HG02588 (cell line): ENCODE results near the gene RFC4.
A peak's percentile ranks its signal among the peaks of the same experiment; 100 is the strongest.

ENCODE experiments used
- ATAC-seq: cut with Tn5 transposase; IDR thresholded peaks from one replicate; pipeline ENCODE4 v1.9.1; 2021; ENCODE audit warnings: mild to moderate bottlenecking, moderate library complexity; ENCODE audit not compliant: unreplicated experiment

The RFC4 gene

DNA sequence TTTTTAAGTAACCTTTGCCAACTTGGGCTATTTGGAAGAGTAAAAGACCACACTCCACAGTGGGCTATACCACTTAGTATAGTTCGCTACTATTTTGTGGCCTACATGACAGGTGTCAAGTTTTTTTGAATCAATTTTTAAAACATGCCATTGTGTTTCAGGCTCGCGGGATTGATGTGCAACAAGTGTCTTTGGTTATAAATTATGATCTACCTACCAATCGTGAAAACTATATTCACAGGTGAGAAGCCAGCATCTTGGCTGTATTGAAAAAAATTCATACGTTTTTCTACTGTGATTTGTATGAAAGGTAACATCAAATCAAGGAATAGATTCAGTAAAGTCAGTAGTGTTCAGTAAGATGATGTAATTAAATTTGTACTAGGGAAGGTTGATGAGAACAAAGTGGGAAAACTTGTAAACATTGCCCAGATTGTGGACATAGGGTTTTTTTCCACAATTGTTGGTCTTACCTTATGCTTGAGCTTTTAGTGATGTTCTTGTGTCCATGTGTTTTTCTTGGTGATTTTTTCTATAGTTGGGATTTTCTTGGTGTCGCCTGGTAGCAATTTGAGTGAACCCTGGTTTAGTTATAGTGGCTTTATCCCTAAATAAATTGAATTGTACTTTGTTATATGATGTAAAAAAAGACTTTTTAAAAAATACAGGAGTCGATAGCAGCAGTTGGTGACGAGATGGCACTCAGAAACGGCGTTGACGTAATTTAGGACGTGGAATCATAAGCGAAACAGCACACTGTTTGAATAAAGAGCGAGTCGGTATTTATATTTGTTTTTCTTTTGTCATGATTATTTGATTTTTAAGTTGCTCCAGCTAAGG lies 18.4 kb downstream of the RFC4 start:
- ATAC-seq, result no peak

DNA sequence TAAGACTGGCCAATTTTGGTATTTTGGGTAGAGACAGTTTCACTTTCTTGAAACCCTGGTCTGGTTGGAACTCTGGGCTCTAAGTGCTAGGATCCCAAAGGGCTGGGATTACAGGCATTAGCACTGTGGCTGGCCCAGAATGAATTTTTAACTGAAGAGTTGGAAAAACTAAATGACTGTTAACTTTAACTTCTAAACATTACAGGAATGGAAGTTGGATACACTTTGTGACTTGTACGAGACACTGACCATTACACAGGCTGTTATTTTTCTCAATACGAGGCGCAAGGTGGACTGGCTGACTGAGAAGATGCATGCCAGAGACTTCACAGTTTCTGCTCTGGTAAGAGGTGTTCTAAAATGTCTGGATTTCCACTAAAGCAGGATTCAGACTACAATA lies 19.4 kb downstream of the RFC4 start:
- ATAC-seq, result no peak

DNA sequence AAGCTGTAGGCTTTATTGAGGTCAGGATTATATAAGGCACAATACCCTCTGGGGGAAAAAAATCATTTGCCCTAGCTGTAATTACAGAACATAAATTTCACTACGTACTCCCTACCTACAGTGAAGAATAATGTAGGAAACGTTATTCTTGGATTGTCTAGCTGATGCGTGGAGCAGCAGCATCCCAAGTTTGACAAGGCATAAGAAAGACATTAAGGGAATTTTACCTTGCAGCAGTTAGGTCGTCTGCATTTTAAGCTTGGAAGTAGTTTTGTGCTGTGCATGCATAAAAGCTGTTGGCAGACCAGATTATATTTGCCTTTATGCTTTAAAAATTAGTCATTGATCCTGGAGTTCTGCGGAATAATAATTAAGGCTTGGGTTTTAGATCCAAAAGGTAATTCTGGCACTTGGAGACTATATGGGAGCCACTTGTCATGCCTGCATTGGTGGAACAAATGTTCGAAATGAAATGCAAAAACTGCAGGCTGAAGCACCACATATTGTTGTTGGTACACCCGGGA lies 20.7 kb downstream of the RFC4 start:
- ATAC-seq, result no peak

DNA sequence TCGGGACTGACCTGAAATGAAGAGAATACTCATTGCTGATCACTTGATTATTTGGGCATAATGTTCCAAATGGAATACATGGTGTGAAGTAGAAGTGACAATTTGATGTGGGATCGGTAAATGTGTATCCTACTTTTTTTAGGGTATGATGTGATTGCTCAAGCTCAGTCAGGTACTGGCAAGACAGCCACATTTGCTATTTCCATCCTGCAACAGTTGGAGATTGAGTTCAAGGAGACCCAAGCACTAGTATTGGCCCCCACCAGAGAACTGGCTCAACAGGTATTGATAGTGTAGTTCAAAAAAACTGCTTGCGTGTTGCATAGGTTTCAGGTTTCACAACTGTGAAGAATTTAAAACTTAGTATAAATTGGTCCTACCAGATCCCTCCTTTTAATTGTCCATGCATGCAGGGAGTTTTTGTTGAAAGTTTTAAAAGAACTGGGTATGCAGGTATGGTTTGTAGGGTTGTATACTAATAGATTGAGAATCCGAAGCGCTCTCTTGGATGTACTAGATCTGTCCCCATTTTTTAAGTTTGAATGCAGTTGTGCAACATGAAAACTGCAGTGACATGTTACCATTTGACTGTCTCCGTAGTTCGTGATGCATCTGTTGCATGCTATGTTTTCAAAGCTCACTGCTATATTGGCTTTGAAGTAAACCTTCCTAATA lies 21.3 kb downstream of the RFC4 start:
- no peak for ATAC-seq

DNA sequence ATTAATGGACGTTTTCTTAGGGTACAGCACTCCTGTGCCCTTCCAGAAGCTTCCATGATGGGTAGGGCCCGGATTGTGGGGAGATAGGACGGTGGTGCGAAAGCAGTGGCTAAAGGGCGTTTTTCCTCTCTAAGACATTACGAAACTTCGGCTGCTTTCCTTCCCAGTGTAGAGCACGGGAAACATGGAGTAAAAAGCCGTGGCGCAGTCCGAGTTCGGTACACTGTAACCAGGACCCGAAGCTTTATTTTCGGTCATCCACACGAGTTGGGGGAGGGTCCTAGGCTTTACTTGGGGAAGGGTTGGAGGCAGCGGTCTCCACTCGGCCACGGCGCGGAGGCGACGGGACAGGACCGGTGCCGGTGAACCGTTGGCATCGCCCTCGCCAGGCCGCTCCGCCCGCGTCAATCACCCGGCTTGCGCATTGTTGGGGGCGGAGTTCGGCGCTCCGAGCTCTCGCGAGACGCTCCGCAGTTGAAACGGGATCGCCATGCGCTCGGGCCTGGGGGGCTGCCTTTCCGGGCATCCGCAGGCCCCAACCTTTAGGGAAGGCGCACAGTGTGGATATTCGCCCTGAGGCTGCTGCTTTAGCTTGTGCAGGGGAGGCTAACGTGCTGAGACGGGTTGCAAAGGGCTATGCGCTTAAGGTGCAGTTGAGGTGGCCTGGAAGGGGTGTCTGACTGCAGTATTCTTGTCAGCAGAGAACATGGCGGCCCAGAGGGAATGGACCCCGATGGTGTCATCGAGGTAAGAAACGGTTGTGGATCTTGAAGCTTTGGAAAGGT lies 22.4 kb downstream of the RFC4 start:
- ATAC-seq, result peak; percentile 66

DNA sequence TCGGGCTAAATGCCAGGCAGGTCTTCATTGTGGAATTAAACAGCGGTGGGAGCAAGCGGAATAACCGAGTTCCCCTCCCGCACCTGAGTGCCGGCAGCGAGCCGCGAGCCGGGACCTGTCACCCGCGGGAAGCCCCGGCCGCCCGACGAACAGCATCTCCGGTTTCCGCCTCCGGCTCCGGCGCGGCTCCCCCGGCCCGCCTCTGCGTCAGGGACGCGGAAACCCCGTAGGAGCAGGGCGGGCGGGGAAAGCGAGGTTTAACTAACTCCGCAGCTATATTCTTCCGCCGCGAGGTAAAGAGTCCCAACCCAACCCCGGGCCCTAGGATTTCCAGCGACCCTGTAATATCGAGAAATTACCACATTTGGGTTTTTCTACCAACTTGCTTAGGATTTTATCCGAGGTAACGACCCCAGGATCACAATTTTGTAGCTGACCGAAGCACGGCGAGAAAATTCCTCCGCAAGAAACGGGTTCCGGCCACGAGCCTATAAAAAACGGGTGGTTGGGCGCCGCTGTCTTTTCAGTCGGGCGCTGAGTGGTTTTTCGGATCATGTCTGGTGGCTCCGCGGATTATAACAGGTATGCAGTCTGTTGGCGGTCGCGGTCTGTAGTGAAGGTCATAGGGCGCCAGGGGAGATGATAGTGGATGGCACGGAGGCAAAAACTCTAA lies 23.1 kb downstream of the RFC4 start, which contains the start of gene EIF4A2:
TSS of gene EIF4A2 (plus strand) at position 520 of the 673 bp plus-strand sequence. CDS start at position 554, 34 bp downstream.
- peak; percentile 64 for ATAC-seq

DNA sequence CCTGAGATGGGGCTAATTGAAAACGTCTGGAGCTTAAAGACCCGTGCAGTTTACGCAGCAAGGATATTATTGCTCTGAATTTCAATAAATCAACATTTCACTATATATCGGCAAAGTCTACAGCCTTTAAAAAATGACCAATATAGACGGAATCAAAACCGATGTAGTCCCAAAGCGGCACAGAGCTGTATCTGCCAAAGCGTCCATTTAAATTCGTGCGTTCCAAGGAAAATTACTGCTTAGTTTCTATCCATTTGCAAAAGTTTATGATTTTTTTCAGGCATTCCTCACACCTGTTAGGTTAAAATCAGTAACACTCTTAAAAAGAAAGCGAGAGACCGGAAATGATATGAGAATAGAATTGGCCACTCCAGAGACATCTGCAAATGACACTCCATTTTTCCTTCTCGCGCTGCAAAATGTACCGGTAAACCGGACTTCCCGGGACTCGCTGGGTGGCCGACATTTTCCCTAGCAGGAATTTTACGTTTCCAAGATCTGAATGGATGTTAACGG lies 23.7 kb downstream of the RFC4 start:
- ATAC-seq, result no peak

DNA sequence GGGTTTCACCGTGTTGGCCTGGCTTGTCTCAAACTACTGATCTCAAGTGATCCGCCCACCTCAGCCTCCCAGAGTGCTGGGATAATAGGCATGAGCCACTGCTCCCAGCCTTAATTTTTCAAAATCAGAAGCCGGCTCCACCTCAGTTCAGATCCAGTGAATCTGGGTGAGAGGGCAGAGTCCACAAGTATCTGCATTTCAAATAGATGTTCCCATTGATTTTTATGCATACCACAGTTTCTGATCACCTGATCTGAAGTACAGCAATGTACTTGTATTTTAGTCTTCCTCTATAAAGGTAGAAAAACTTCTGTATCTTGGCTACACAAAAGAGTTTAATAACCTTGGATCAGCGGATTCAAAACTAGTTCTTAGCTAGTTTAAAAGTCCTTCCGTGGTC lies 27.1 kb downstream of the RFC4 start:
- ATAC-seq, result no peak

DNA sequence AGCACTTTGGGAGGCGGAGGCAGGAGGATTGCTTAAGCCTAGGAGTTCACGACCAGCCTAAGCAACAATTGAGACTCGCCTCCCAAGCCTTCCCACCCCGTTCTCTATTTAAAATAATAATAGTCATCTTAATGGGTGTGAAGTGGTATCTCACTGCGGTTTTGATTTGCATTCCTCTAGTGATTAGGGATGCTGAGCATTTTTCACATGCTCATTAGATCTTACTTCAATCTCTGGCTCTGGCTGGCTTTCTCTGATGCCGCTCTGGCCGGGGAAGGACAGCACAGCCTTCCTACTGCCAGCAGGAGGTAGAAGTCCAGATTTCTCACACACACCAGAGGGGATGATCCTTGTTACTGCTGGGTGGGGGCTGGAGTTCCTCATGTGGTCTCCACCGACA lies 30.3 kb downstream of the RFC4 start:
- no peak for ATAC-seq

DNA sequence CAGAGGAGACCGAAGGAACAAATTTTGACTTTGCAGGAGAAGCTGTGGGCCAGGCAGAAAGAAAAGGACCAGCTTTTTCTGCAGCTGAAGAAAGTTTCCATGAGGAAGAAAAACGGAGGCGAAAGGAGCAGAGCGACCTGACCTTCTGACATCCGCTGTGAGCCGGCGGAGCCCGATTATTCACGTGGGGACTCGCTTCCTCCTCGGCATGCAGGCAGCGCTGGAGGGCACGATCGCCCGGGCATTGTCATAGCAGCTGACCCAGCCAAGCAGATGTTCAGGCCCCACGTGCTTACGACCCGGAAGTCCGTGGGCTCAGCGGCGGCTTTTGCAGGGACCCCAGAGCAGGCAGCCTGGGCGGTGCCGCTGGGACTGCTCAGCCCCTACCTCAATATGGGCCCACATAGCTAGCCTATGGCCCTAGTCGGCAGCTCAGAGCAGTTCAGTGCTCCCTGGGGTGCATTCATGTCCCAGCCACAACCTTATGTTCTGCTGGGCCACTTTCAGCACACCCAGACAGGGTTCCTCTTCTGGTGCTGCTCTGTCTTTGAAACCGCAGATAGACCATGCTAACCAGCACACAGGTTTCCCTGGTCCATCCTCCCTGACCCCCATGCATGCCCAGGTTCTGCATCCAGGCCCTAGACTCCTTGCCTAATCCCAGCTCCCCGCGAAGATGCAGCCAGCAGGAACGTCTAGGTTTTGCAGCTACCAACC lies 33.4 kb downstream of the RFC4 start:
- peak; percentile 92 for ATAC-seq

DNA sequence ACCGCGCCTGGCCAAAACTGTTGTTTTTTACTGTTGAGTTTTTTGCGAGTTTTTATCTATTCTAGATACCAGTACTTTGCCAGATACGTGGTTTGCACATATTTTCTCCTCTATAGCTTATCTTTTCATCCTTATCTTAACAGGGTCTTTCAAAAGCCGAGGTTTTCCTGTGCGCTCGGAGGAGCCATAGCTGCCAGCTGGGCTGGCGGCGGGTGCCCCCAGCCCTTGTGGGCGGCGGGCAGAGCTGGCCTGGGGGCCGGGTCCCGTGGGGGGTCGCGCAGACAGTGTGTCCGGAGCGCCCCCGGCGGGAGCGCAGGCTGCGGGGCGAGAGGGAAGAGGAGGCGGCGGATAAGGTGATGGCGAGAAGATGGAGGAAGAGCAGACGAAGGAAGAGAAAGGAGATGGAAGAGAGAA lies 34.0 kb downstream of the RFC4 start:
- ATAC-seq, result peak; percentile 23

DNA sequence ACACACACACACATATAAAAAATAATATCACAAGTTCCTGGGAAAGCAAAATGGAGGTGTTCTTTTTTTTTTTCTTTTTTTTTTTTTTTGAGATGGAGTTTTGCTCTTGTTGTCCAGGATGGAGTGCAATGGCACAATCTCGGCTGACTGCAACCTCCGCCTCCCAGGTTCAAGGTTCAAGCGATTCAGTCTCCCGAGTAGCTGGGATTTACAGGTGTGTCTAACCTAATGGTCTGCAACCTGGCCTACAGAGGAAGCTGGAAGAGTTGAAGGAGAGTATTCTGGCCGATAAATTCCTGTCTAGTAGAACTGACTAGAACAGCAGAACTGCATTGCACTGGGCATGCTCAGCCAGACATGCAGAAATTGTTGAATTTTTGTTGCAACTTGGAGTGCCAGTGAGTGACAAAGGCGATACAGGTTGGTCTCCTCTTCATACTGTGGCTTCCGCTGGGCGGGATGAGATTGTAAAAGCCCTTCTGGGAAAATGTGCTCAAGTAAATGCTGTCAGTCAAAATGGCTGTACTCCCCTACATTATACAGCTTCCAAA lies 45.3 kb downstream of the RFC4 start:
- no peak for ATAC-seq

DNA sequence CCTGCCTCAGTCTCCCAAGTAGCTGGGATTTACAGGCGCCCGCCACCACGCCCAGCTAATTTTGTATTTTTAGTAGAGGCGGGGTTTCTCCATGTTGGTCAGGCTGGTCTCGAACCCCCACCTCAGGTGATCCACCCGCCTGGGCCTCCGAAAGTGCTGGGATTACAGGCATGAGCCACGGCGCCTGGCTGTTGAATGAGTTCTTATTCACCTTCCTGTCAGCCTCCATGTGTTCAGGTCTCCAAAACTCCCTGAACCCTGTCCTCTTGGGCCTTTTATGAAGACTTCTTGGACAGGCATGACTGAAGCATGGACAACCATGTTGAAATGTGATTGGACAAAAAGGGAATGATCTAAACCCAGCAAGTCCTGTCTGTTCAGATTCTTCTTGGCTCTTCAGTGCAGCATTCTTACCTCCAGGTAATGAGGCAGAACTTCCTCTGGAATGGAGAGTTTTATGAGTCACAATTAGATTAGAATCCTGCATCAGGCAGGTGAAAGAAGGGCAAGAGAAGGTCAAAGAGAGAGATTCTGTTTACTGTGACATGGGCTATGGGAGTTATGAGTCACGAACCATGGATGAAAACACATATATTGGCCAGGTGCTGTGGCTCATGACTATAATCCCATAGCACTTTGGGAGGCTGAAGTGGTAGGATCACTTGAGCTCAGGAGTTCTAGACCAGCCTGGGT lies 46.0 kb downstream of the RFC4 start:
- ATAC-seq, result no peak

DNA sequence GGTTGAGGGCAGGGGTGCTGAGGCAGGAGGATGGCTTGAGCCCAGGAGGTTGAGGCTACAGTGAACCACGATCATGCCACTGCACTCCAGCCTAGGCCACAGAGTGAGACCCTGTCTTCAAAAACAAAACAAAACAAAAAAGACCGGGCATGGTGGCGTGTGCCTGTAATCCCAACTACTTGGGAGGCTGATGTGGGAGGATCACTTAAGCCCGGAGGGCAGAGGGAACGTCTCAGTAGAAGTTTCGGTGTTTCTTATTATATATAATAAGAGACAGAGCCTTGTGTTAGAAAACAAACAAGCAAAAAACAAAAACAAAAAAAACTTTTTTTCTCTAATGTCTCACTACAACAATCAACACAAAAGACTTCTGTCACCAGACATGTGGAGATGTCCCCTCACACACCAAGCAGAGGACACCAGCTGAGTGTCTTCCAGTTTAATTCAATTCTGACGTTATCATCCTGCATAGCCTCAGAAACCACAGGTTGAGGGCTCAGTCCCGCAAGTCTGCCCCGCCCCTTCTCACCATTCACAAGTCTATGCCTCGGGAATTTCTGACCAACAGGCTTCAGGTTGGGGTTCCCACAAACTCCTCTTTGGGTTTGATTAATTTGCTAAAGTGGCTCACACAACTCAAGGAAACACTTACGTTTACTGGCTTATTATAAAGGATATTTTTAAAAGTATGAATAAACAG lies 46.9 kb downstream of the RFC4 start:
- no peak for ATAC-seq

DNA sequence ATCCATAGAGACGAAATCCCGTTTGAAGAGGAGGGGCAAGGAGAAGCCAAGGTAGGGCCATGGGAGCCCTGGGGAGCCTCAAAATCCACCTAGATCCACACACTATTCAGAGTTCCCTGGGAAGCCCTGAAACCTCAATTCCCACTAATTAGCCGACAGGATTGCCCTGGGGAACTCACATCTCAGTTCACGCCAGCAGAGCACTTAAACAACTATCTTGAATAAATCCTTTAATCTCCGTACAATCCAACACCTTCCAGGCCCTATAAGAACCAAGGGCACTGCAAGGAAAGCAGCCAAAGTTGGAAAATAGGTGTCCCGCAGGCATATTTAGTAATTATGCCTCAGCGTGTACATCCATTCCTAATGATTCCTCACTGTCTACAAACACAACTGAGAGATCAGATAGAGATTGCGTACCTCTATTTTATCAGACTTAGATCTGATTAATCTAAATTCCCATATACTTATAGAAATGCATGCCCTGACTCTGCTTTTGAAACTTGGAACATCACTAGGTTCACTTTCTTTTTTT lies 48.5 kb downstream of the RFC4 start:
- no peak for ATAC-seq

DNA sequence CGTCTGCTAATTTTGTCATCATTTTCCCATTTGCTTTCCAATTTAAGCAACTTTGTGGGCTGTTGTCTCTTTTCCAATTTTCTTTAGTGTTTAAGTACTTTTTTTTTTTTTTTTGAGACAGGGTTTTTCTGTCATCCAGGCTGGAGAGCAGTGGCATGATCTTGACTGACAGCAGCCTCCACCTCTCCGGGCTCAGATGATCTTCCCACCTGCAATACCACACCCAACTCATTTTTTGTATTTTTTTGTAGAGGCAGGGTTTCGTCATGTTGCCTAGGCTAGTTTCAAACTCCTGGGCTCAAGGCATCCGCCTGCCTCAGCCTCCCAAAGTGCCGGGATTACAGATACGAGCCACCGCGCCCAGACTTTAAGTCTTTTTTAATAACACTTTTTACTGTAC lies 49.1 kb downstream of the RFC4 start:
- no peak for ATAC-seq

DNA sequence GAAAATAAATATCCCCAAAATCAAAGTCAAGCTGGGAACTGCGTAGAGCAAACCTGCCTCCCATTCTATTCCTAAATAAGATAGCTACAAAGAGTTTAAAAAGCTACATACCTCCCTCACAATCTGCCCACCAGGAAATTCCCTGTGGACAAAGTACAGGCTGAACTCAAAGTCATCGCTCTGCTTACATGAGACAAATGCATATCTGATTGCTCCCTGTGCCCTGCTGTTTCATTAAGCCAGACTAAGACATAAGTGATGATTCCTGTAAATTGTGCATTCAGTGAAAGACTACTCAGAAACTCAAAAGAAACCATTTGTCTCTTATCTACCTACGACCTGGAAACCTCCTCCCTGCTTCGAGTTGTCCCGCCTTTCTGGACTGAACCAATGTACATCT lies 51.4 kb downstream of the RFC4 start:
- no peak for ATAC-seq

DNA sequence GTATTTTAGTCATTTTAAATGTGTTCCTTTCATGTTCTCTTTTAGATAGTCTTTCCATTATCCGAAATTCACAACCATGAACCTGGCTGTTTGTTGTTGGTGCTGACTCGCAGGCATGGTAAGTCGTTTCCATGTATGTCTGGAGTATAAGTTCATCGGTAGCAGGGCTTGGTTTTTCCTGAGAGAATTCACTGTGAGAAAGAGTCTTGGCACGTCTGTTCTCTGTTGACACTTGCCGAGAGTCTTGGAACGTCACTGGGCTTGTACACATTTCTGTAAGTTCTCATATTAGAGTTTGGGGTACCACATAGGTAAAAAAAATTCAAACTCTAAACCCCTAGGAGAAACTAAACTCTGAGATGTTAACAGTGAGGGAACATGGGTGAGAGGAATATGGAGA lies 52.3 kb downstream of the RFC4 start:
- no peak for ATAC-seq
